ENCODE data around the gene PLD4.
"Not testable (repeated sequence)": the region's sequence is repeated elsewhere in the genome, so short reads cannot be mapped to it uniquely, and the experiment has no call there.

The PLD4 gene

DNA sequence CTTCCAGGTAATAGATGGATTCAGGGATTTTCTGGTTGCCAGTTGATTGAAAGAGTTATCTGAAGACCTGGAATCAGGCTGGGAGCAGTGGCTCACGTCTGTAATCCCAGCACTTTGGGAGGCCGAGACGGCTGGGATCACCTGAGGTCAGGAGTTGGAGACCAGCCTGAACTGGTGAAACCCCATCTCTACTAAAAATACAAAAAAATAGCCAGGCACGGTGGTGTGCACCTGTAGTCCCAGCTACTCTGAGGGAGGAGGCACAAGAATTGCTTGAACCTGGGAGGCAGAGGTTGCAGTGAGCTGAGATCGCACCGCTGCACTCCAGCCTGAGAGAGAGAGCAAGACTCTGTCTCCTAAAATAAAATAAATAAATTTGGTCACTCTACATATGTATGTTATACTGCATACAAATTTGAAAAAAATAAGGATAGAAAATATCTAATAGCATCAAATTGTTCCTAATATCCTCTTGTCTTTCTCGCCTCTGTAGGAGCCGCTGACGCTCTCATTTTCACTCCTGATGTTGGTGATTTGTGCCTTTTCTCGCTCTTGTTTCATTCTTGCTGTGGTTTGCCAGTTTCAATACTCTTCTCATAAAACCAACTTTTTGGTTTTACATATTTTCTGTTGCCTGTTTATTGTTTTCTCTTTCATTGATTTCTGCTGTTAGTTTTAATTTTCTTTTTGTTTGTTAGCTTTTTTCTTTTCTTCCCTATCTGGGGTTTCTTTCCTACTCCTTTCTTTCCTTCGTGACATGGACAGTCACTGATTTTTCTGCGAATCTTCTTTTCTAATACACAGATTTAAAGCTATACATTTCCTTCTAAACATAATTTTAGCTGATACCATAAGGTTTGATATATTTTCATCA lies 23.8 kb upstream of the PLD4 start:
- DNase-seq = no peak

DNA sequence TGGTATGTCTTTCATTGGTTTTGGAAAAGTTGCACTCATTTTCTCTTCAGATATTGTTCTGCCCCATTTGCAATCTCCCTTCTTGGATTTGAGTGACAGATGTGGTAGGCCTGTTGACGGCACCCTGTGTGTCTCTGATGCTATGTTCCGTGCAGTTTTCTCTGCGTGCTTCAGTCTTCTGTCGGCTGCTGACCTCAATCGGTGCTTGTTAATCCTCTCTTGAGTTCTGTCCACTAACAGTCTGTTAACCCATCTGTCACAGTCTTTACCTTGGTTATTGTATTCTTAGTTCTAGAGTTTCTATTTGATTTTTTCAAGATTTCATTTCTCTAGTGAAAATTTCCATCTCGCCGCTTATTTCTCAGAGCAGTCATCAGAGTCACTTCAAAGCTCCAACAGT lies 20.7 kb upstream of the PLD4 start:
- DNase-seq = no peak

DNA sequence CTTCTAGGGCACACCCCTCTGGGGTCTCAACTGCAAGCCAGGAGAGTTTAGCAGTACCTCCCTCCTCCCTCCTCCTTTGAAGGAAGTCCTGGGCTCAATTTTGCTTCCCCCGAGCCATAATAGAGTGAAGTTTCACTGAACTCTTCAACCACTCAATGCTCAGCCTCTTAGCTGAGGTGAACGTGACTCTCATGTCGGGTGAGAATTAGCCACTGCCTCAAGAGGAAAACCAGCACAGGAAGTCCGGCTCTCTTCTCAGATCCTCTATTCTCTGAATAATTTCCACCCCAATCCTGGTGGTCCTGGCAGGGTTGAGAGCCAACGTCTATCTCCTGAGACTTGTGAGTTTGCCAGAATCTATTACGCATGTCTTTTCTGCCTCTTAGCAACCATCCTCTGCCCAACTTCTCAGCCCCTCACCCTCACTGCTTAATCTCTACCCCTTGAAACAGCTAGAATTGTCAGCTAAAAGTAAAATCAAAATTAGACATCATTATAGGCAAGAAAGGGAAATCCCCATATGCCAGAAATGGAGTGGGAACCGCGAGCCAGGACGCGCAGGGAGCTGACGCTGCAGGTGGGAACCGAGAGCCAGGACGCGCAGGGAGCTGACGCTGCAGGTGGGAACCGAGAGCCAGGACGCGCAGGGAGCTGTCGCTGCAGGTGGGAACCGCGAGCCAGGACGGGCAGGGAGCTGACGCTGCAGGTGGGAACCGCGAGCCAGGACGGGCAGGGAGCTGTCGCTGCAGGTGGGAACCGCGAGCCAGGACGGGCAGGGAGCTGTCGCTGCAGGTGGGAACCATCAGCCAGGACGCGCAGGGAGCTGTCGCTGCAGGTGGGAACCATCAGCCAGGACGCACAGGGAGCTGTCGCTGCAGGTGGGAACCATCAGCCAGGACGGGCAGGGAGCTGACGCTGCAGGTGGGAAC lies 19.8 kb upstream of the PLD4 start:
- DNase-seq = not testable (repeated sequence)

DNA sequence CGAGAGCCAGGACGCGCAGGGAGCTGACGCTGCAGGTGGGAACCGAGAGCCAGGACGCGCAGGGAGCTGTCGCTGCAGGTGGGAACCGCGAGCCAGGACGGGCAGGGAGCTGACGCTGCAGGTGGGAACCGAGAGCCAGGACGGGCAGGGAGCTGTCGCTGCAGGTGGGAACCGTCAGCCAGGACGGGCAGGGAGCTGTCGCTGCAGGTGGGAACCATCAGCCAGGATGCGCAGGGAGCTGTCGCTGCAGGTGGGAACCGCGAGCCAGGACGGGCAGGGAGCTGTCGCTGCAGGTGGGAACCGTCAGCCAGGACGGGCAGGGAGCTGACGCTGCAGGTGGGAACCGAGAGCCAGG lies 19.1 kb upstream of the PLD4 start:
- DNase-seq = not testable (repeated sequence)

DNA sequence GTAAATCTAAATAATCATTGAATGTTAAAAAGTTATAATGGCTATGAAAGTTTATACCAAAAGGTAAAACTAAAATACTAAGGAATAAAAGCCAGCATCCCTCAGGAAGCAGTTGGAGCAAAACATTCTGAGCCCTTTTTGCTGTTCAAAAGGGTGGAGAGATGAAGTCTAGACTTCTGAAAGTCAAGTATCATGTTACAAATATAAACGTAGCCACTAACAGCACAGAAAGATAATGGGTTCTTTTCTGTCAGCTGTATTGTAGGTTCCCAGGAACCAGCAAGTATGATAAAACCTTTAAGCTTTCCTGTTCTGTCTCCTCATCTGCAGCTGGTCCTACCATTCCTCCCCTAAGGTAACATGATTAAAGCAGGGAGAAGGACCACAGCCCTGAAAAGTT lies 16.4 kb upstream of the PLD4 start:
- no peak for DNase-seq

DNA sequence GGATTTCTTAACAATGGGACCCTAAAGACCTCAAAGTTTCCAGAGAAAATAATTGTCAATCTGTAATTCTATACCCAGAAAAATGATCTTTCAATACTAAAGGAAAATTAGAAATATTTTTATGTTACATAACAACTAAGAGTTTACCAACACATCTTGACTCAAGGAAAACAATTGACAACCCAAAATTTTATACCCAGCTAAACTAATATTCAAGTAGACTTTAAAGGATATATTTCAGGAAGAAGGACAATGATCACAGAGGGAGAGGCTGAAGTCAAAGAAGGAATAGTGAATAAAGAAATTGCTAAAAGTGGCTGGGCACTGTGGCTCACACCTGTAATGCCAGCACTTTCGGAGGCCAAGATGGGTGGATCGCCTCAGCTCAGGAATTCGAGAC lies 12.6 kb upstream of the PLD4 start:
- DNase-seq = no peak

DNA sequence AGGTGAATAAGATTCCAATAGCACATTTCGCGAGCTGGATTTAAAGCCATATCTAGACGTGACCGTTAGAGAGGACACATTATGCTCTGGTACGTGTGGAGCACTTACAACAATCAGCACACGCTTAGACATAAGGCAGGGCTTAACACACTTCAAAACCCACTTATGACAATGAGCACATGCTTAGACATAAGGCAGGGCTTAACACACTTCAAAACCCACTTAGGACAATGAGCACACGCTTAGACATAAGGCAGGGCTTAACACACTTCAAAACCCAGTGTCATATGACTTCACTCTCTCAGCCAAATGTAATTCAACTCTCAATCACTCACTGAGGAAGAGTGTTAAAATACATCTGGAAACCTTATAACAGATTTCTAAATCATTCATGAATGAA lies 11.2 kb upstream of the PLD4 start:
- DNase-seq = no peak

DNA sequence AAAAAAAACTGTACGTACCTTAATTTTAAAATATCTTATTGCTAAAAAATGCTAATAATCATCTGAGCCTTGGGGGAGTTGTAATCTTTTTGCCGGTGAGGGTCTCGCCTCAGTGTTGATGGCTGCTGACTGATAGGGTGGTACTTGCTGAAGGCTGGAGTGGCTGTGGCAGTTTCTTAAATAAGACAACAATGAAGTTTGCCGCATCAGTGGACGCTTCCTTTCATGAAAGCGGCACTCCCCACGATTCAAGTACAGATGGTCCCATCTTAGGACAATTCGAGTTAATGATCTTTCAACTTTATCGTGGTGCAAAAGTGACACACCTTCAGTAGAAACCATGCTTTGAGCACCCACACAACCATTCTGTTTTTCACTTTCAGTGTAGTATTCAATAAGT lies 7.6 kb upstream of the PLD4 start:
- DNase-seq = no peak

DNA sequence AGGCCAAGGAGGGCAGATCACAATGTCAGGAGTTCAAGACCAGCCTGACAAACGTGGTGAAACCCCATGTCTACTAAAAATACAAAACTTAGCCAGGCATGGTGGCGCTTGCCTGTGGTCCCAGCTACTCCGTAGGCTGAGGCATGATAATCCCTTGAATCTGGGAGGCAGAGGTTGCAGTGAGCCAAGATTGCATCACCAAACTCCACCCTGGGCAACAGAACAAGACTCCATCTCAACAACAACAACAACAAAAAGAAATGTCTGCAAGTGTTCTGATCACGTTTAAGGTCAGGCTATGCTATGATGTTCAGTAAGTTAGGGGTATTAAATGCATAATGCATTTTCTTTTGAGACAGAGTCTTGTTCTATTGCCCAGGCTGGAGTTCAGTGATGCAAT lies 6.7 kb upstream of the PLD4 start:
- no peak for DNase-seq

DNA sequence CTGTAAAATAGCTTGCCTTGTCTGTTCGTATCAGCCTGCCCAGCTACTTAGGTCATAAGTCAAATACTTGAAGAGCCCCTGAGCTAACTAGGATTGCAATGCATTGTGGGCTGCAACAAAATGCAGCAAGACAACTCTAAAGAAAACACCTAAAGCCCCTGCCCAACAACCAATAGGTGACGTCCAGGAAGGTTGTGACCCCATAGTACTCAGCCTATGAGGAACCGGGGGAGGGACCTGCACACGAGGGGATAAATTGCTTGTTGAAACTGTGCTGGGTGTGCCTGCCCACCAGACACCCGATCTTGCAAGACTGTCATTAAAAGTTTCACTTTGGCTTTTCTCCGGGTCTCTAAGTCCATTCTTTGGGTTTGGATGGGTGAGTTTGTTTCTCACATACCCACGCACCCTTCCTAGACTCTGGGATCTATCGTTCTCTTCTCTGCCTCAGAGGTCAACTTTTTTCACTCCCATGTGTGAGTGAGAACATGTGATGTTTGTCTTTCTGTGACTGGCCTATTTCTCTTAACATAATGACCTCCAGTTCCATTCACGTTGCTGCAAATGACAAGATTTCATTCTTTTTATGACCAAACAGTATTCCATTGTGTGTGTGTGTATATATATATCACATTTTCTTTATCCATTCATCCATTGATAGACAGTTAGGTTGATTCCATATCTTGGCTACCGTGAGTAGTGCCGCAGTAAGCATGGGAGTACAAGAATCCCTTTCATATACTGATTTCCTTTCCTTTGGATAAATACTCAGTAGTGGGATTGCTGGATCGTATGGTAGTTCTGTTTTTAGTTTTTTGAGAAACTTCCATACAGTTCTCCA lies 5.3 kb upstream of the PLD4 start:
- DNase-seq = not testable (repeated sequence)

DNA sequence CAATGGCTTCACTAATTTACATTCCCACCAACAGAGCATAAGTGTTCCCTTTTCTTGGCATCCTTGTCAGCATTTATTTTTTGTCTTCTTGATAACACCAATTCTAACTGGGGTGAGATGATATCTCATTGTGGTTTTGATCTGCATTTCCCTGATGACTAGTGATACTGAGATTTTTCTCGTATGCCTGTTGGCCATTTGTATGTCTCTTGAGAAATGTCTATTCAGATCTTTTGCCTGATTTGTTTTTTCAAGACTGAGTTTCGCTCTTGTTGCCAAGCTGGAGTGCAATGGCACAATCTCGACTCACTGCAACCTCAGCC lies 4.7 kb upstream of the PLD4 start:
- no peak for DNase-seq

DNA sequence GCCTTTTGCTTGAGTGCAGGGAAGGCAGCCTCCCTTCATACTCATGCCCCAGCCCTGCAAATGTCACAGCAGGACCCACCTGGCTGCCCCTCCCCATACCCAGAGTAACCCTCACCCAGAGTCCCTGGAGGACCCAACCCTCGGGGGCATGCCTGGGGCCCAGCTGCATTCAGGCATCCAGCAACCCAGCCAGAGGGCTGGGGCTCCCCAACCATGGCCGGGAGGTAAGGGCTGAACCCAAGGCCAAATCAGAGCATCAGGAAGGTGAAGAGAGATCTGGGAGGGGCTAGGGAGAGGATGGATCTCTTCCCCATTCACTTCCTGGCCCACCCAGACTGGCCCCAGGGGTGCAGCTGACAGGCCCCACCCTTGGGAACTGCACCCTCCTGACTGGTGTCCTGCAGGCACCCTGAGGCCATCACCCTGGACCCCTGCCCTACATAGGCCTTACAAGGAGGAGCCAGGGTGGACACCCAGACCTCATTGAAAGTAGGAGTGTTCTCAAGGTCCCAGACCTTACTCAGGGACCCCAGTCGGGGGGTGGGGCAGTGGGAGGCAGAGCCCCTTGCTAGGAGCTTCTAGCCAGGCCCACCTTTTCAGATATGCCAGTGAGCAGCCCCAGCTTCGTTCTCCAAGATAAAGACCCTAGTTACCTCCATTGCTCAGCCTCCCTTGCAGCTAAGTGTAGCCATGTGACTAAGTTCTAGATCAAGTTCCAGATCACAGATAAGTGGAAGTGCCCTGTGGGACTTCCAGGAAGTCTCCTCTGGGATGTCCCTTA lies 849 bp upstream of the PLD4 start:
- no peak for DNase-seq

DNA sequence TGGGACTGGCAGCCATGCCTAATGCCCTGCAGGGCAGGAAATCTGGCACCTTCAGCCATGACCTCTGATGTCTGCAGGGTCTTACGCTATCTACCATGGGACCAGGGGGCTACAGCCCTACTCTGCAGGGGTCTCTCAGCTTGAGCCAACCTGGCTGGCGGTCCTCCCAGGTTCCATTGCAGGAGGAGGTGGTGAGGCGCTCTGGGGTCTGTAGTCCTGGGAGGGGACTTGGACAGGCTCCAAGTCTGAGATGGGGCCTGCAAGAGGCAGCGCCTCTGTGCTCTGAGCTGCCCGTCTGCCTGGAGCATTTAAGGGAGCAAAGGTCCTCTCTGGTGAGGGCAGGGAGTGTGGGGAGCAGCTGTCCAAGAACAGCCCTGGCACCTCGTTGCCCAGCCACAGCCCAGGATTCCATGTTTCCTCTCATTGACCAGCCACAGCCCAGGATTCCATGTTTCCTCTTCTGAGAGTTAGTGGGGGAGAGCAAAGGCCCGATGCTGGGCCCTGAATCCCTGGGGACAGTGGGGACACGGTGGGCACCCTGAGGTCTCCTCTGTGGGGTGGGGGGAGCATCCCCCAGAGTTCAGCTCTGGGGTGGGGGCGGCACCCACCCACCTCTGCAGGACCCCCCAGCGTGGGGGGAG lies 655 bp downstream of the PLD4 start:
- DNase-seq = no peak

DNA sequence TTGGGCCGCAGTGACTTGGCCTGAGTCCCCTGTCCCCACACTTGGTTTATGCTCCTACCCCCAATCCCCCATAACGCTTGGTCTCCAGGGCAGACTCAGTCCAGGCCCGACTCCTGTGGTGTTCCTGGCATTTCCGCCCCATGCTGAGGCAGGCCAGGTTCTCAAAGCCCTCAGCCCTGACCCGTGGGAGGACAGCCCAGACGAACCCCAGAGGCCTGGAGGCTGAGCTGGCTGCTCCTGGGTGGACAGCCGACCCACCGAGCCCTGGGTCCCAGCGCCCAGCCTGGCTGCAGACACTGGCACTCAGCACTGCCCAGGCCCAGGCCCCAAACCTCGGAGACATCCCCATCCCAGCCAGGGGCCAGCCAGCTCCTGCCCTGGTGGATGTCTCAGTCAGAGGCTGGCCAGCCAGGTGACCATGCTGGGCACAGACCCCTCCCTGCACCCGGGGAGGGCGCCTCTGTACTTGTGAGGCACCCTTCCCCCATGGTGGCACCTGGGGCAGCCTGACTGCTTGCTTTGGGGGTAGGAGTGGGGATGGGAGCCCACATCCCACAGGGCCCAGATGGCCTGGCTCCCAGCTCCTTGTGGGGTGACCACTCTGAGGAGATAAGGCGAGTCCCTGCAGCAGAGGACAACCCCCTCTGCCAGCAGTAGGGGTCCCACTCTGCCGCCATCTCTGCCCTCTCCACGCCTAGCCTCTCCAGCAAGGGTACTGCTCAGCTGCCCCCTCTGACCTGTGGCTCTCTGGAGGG lies 1.4 kb downstream of the PLD4 start:
- DNase-seq = no peak

DNA sequence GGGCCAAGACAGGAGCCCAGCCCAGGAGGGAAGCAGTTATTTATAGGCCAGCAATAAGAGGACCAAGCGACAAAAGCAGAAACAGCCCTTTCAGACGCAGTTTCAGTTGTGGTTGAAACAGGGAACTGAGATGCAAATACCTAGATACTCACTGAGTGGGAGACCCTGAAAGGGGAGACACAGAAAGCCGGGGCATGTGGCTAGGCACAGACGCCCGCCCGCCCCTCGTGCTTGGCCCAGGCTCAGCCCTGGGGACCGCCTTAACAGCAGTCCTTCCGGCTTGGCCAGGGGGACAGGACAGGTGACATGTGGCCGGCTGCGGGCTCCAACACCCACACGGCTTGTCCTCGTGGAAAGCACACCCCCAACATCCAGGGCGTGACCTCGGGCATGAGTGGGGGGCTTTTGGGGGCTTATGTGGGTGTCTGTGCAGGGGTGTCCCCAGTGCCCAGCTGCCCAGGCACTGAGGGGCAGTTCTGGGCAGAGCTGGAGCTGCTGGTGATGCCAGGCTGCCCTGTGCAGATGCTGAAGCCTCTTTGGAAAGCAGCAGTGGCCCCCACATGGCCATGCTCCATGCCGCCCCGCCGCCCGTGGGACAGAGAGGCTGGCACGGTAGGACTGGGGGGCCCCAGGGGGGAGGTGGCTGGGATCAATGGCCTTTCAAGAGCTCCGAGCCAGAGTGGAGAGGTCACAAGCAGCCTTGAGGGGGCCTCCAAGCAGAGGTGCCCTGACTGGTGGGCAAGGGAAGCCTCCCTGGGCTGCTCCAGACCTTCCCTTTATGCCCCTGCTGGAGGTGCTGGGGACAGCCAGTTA lies 2.1 kb downstream of the PLD4 start:
- no peak for DNase-seq

DNA sequence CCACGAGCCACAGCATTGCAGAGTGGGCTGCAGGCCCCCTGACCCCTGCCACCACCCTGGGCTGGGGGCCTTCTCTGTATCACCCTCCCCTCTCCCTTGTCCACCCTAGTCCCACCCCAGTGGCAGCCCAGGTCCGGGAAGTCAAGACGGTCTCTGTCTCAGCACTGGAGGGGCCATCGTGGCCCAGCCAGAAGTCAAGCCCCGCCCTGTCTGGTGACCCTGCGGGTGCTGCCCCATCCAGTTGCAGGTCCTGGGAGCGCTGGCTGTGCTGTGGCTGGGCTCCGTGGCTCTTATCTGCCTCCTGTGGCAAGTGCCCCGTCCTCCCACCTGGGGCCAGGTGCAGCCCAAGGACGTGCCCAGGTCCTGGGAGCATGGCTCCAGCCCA lies 2.7 kb downstream of the PLD4 start:
- no peak for DNase-seq

DNA sequence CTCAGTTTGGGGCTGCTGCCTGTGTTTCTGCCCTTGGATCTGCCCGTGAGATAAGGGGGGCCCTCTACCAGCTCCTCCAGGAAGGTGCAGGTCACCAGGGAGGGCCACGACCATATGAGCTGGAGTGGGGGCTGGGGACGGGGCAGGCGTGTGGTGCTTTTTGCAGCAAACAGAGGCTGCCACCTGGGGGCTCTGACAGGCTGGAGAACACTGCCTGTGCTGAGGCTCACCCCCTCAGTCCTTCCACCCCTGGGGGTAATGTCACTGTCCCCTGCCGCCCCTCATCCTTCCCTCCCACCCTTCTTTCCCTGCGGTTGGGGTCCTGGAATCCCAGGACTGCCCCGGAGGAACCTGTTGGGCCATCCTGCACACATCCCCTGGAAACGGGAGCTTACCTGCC lies 3.2 kb downstream of the PLD4 start:
- DNase-seq = no peak

DNA sequence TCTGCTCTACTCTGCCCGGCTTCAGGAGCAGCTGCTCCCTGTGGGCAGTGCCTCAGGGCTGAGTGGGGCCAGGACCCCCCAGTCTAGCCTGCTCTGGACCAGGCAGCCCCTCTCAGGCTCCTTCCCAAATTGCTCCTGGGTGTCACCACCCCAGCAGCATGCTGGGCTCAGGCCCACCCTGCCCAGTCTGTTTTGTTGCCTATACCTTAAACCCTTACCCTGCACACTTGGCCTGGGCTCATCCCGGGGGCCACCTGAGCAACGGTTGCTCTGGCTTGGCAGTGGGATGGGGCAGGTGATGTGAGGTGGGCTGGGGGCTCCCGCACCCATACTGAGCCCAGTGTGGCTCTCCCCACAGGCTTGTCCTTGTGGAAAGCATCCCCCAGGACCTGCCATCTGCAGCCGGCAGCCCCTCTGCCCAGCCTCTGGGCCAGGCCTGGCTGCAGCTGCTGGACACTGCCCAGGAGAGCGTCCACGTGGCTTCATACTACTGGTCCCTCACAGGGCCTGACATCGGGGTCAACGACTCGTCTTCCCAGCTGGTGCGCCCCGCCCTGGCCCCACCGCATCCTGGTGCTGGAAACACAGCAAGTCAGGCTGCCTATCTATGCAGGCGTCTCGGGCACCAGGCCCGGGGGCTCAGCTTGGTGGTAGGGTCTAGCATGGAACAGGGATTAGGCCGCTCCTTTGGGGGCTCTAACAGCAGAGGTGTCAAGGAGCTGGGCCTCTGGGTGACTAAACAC lies 3.9 kb downstream of the PLD4 start:
- no peak for DNase-seq

All from CD4-positive, alpha-beta T cell treated with Interleukin-6 for 4 hours (primary cell).